MCF 10A (cell line): ENCODE data around the gene AUH. TPM values are rescaled to one million over a fixed set of nuclear protein-coding genes. Genes with fewer than 3 reads are reported as not detected.

Source experiments
- BruUV-seq: library from RNA; stranded (reverse); fragments of 400-500 nt; replicated peaks from 2 replicates; lab custom pipeline; 2021; lab: Mats Ljungman, UMichigan
- CTCF ChIA-PET: fragments of 300-600 bp; sonication (Branson Sonifier 250); formaldehyde crosslinking; extraction: SDS; loops from one replicate; lab custom pipeline; 2021; ENCODE audit warnings: antibody characterized with exemption, inconsistent platforms; lab: Yijun Ruan, JAX
- POLR2A ChIA-PET: fragments of 300-600, 350-650 bp; sonication (Branson Sonifier 250); formaldehyde crosslinking; extraction: SDS; loops from one replicate; lab custom pipeline; 2020; ENCODE audit warnings: antibody characterized with exemption, inconsistent platforms; lab: Yijun Ruan, JAX
- DNase-seq: peaks from one replicate; pipeline ENCODE4 v3.0.0-alpha.2; 2018; ENCODE audit not compliant: unreplicated experiment
- H3K27ac Mint-ChIP-seq: one replicate; pipeline ENCODE4 v1.8.0; 2022; ENCODE audit warnings: mild to moderate bottlenecking, low read depth, mixed read lengths; ENCODE audit not compliant: unreplicated experiment
- H3K27me3 Mint-ChIP-seq: one replicate; pipeline ENCODE4 v1.8.0; 2022; ENCODE audit warnings: mixed read lengths; ENCODE audit not compliant: insufficient read depth, unreplicated experiment
- H3K36me3 Mint-ChIP-seq: one replicate; pipeline ENCODE4 v1.8.0; 2022; ENCODE audit warnings: mild to moderate bottlenecking, moderate library complexity, mixed read lengths; ENCODE audit not compliant: insufficient read depth, unreplicated experiment
- H3K4me1 Mint-ChIP-seq: one replicate; pipeline ENCODE4 v1.8.0; 2022; ENCODE audit warnings: mixed read lengths; ENCODE audit not compliant: insufficient read depth, unreplicated experiment
- H3K4me3 Mint-ChIP-seq: one replicate; pipeline ENCODE4 v1.8.0; 2022; ENCODE audit warnings: mild to moderate bottlenecking, moderate library complexity, mixed read lengths; ENCODE audit not compliant: unreplicated experiment
- H3K9me3 Mint-ChIP-seq: one replicate; pipeline ENCODE4 v1.8.0; 2022; ENCODE audit warnings: mixed read lengths; ENCODE audit not compliant: unreplicated experiment
- intact Hi-C: fragments of 100-400 bp; cut with micrococcal nuclease; formaldehyde crosslinking; loops from 2 replicates; pipeline ENCODE4 v1.14.1; 2022
- total RNA-seq: library from RNA; stranded (reverse); gene quantifications from 2 replicates; pipeline ENCODE4 v1.2.3, GENCODE V29; 2022
- TF ChIP-seq, protein P1 (sequence below): fragments of 200-600 bp; IDR thresholded peaks from one replicate; pipeline ENCODE4 v1.8.0; 2022; ENCODE audit warnings: antibody characterized with exemption, mild to moderate bottlenecking; ENCODE audit not compliant: unreplicated experiment

Gene AUH
- total RNA-seq, 1 experiment from 2014 or later: 20.9 TPM

DNA sequence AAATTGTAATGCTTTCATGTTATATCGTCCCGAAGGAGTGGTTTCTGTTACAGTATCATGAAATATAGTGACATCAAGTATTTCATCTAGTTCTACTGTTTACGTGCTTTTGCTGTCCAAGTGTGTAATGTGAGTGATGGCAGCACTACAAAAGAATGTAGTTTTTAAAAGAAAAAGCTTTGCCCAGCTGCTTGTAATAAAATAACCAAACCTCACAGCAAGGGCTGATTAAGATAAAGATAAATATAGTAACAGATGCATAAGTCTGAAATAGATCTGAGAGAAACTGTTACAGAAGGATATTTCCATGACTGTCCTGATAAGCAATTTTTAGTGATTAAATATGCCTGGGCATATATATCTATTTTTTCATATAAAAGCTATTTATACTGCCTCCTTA is 106.4 kb downstream of the AUH start:
- TF ChIP-seq, protein P1, sequence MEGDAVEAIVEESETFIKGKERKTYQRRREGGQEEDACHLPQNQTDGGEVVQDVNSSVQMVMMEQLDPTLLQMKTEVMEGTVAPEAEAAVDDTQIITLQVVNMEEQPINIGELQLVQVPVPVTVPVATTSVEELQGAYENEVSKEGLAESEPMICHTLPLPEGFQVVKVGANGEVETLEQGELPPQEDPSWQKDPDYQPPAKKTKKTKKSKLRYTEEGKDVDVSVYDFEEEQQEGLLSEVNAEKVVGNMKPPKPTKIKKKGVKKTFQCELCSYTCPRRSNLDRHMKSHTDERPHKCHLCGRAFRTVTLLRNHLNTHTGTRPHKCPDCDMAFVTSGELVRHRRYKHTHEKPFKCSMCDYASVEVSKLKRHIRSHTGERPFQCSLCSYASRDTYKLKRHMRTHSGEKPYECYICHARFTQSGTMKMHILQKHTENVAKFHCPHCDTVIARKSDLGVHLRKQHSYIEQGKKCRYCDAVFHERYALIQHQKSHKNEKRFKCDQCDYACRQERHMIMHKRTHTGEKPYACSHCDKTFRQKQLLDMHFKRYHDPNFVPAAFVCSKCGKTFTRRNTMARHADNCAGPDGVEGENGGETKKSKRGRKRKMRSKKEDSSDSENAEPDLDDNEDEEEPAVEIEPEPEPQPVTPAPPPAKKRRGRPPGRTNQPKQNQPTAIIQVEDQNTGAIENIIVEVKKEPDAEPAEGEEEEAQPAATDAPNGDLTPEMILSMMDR: no peak
- Mint-ChIP-seq H3K36me3 (peaks cover 8% of the 10 kb centered on the region), H3K4me1 (no peaks in the 10 kb centered on the region), H3K9me3 (no peaks in the 10 kb centered on the region), H3K27me3 (no peaks in the 10 kb centered on the region), H3K4me3 (no peak overlapping the region), H3K27ac (peak overlapping the region; percentile 23)
- no peak for DNase-seq
- intact Hi-C loops: no loop called here
- ChIA-PET POLR2A (interaction anchor here (1.1 kb wide), 1 partner anchor 90 kb away, joined by 4 read pairs; no protein-coding TSS in a partner anchor), CTCF (interaction anchor here (0.8 kb wide), 1 partner anchor 176 kb away, joined by 3 read pairs; no protein-coding TSS in a partner anchor)
- no TSS peak for BruUV-seq

DNA sequence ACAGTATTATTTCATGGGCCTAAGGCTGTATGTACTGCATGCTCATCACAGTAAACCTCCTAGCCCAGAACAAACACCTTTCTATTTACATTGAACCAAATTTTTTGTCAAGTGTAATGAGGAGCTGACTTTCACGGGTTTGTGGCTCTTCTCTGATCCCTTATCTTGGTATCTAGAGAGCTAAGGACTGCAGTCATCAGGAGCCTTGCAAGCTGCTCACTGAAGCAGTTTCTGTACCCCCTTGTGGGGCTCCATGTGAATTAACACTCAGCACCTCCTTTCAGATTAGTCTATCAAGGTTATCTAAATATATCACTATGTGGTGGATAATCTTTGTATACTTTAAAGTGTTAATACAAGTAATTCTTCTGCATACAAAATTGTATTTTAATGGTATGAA is 108.2 kb downstream of the AUH start:
- Mint-ChIP-seq H3K4me3 (no peak overlapping the region), H3K9me3 (no peaks in the 10 kb centered on the region), H3K27ac (no peak overlapping the region), H3K36me3 (peaks cover 8% of the 10 kb centered on the region), H3K27me3 (no peaks in the 10 kb centered on the region), H3K4me1 (no peaks in the 10 kb centered on the region)
- TF ChIP-seq, protein P1: peak; percentile 9
- intact Hi-C loops: no loop called here
- ChIA-PET POLR2A (interaction anchor here (0.6 to 1.1 kb wide), 4 partner anchors 10 to 168 kb away, joined by 3 to 4 read pairs (median 3); no protein-coding TSS in a partner anchor), CTCF (interaction anchor here (0.6 to 1.1 kb wide), 2 partner anchors 32 kb away, joined by 3 to 5 read pairs; no protein-coding TSS in a partner anchor)
- BruUV-seq: no TSS peak
- DNase-seq: peak; percentile 30

DNA sequence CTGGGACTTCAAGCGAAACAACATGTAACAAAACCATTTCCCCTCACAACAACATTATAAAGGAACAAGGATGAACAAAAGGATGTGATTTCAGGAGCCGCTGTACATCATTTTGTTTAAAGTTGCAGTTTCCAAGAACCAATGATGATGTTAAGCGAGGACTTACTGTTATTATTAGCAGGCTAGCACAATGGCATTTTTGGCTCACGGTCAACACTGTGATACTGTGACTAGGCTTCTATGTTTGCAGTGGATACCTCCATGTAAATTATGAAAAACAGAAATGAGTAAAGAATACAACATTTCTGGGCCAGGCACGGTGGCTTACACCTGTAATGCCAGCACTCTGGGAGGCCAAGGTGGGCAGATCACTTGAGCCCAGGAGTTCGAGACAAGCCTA is 113.0 kb downstream of the AUH start:
- H3K9me3 Mint-ChIP-seq: no peaks in the 10 kb centered on the region
- H3K36me3 Mint-ChIP-seq: peaks cover 2% of the 10 kb centered on the region
- no peak overlapping the region for H3K4me3 Mint-ChIP-seq
- H3K4me1 Mint-ChIP-seq: peaks cover 13% of the 10 kb centered on the region
- BruUV-seq: no TSS peak
- H3K27ac Mint-ChIP-seq: no peak overlapping the region
- DNase-seq: no peak
- TF ChIP-seq, protein P1: no peak
- ChIA-PET CTCF (no interaction called here), POLR2A (no interaction called here)
- intact Hi-C loops: loop anchor here (5.0 kb wide), 1 partner anchor 161 kb away; no protein-coding TSS in a partner anchor
- no peaks in the 10 kb centered on the region for H3K27me3 Mint-ChIP-seq

DNA sequence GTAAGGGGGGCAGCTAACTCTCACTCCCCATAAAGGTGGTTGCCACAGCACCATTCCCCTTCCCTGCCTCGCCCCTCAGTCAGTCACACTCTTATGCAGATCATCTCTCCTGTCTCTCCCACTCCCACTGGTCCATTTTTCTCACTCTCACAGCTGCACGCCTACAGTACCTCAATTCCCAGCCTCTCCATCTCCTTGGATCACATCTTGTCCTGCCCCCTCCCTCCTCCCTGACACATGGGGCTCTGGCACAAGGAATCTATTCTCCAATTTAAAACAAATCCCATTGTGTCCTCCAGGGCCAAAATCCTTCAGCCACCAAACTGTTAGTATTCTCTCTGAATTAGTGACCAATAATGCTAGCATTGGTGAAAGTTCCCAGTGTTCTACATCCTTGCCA is 114.4 kb downstream of the AUH start:
- TF ChIP-seq, protein P1: no peak
- intact Hi-C loops: loop anchor here (5.0 kb wide), 1 partner anchor 160 kb away; no protein-coding TSS in a partner anchor
- ChIA-PET POLR2A (no interaction called here), CTCF (no interaction called here)
- Mint-ChIP-seq H3K4me3 (no peak overlapping the region), H3K36me3 (no peaks in the 10 kb centered on the region), H3K27ac (no peak overlapping the region), H3K27me3 (no peaks in the 10 kb centered on the region), H3K9me3 (no peaks in the 10 kb centered on the region), H3K4me1 (peaks cover 13% of the 10 kb centered on the region)
- BruUV-seq: no TSS peak
- no peak for DNase-seq
